Measurements from ENCODE around the gene TRIM9.

The TRIM9 gene

GRCh38 chr14:51094901-51095853 lies at the start of gene TRIM9:
TRIM9 (minus strand) TSS chr14:51095105; CDS start chr14:51094939, 166 bp downstream.
- DNase-seq = peak; percentile 96

GRCh38 chr14:51140856-51141255 lies 46.0 kb upstream of the TRIM9 start:
- no peak for DNase-seq

GRCh38 chr14:51140338-51140737 lies 45.4 kb upstream of the TRIM9 start:
- DNase-seq = no peak

- DNase-seq = no peak
Observed at GRCh38 chr14:51139121-51139681, 44.3 kb upstream of the TRIM9 start.

- no peak for DNase-seq
Observed at GRCh38 chr14:51138404-51139103, 43.6 kb upstream of the TRIM9 start.

GRCh38 chr14:51131516-51131915 lies 36.6 kb upstream of the TRIM9 start:
- no peak for DNase-seq

DNA sequence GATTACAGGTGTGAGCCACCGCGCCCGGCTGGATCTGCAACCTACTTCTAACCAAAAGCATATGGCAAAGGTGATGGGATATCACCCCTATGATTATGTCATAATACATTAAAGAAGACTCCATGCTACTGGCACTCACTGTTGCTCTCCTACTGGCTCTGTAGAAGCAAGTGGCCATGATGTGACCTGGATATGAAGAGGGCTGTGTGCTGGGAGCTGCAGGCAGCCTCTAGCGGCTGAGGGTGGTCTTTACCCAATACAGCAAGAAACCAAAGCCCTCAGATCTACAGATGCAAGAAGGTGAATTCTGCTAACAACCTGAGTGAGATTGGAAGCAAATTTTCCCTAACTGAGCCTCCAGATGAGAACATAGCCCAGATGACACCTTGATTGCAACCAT lies 34.2 kb upstream of the TRIM9 start:
- no peak for DNase-seq

GRCh38 chr14:51124029-51124428 lies 29.1 kb upstream of the TRIM9 start:
- no peak for DNase-seq

- no peak for DNase-seq
Observed at GRCh38 chr14:51121096-51121495, 26.2 kb upstream of the TRIM9 start.

DNA sequence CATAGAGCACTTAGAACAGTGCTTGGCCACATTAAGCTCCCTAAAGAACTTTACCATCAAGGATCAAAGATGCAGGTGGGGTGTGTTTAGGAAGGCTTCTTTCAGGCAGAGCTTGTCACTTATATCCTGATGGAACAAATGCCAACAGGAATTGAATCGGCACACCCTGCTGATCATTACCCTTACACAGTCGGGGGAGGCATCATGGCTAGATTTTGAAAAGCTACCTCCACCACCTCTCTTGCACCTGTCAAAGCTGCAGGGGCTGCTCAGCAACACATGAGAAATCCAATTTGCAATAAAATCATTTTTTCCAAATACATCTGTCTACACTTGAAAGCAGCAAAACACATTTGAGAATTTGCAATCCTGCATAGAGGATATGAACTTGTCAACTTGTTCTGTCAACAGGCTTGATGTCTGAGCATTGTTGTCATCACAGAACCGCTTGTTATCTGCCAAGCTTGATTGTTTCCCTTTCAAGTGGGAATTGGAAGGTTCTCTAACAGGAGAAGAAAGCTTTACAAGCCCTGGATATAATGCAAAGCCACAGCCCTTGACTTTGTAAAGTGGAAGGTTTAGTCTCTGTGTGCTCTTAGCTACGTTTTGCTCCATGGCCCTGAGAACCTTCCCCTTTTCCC lies 24.6 kb upstream of the TRIM9 start:
- no peak for DNase-seq

DNA sequence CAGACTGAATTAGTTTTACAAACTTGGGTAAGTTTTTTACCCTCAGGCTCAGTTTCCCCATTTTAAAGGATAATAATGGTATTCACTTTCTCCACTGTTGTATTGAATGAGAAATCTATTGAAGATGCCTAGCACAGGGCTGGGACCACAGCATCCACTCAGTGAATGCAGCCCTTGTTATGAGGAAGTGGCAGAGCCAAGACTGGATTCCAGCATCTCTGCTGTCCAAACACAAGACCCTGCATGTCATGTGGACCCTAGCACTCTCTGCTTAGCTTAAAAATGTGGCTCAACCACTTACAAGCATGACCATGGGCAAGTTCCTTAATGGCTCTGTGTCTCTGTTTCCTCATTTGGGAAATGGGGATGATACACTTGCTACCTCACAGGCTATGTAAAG lies 24.1 kb upstream of the TRIM9 start:
- DNase-seq = no peak

DNA sequence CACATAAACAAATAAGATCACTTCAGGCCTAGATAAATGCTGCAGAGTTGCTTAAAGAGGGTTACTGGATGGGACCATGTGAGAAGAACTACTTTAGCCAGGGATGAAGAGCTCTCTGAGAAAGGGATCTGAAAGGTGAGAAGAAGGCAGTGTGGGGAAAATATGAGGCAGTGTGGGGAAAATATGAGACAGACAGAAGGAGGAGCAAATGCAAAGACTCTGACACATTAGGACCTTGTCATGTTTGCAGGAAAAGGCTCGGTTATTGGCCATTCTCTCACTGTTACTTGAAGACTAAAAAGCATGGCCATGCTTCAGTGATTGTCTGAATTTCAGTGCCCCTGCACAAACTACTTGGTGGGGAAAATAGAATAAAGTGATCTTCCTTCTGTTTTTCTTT lies 22.7 kb upstream of the TRIM9 start:
- no peak for DNase-seq

- DNase-seq = no peak
Observed at GRCh38 chr14:51116682-51117081, 21.8 kb upstream of the TRIM9 start.

- DNase-seq = no peak
Observed at GRCh38 chr14:51109651-51110050, 14.7 kb upstream of the TRIM9 start.

GRCh38 chr14:51107801-51108200 lies 12.9 kb upstream of the TRIM9 start:
- DNase-seq = no peak

GRCh38 chr14:51104467-51104866 lies 9.6 kb upstream of the TRIM9 start:
- no peak for DNase-seq

DNA sequence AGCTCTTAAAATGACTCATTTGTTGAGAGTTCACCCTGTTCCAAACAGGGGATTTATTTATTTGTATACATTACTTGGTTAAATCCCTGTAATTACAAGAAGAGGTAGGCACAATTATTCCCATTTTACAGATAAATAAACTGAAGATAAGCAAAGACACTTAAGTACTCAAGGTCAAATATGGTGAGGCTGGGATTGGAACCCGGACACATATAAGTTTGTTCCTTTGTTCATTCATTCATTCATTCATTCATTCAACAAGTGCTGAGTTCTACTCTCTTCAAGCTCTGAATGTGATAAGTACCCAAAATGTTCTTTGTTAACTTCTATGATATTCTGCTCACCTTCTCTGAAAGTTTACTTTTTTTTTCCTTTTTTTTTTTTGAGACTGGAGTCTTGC lies 2.4 kb upstream of the TRIM9 start:
- no peak for DNase-seq

DNA sequence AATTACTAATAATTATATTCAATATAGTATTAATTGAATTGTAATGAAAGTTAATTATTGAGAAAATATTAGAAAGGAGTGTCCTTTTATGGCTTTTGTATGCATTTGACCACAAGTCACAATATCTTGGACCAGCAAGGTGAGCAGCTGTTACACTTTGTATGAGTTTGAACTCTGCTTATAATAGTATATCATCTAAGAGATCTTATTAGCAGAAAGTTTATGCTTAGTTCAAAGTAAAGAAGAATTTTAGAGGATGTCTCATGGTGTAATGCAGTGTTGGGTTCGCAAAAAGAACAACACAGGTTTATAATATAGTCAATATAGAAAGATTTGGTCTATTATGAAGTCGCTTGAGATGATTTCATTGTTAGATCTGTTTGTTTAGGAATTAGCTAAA lies 2.0 kb upstream of the TRIM9 start:
- DNase-seq = no peak

DNA sequence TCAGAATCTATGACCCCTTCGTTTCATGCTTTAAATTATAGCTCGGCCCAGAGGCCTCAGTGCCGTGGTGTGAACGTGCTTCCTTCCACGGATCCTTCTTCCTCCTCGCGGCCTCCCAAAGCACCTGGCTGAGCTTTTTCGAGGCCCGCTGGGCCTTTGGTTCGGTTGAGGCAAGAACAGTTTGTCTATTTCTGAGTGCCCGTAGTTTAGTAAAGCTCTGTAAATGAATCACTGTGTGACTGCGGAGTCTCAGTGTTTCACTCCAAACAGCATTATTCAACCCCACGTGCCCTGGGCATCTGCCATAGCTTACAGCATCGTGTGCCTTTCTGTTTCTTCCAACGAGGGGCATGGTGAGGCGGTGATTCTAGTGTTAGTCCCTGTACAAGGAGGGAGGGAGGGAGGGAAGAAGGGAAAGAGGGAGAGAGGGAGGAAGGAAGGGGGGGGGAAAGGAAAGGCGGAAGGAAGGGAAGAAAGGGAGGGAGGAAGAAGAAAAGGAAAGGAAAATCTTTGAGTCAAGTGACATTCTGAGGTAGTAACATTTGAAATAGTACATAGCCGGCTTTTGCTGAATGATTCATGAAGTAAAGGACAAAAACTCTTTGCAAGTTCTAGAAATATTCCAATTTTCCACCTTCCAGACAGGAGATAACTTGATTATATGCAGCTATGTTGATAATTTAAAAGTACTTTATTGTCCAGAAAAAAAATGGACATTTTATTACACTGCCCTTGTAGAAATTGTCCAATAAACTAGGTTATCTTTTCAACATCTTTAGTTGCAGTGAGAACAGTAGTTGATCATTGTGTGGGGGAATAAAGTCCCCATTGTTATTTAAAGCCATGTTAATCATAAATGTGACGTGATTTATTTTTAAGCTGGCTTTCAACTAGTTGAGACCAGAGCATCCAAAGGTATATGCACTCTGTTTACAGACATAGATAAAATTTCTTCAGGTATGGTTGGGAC lies 1.2 kb upstream of the TRIM9 start:
- peak; percentile 44 for DNase-seq

- peak; percentile 25 for DNase-seq
Observed at GRCh38 chr14:51094282-51094821, 553 bp downstream of the TRIM9 start.

DNA sequence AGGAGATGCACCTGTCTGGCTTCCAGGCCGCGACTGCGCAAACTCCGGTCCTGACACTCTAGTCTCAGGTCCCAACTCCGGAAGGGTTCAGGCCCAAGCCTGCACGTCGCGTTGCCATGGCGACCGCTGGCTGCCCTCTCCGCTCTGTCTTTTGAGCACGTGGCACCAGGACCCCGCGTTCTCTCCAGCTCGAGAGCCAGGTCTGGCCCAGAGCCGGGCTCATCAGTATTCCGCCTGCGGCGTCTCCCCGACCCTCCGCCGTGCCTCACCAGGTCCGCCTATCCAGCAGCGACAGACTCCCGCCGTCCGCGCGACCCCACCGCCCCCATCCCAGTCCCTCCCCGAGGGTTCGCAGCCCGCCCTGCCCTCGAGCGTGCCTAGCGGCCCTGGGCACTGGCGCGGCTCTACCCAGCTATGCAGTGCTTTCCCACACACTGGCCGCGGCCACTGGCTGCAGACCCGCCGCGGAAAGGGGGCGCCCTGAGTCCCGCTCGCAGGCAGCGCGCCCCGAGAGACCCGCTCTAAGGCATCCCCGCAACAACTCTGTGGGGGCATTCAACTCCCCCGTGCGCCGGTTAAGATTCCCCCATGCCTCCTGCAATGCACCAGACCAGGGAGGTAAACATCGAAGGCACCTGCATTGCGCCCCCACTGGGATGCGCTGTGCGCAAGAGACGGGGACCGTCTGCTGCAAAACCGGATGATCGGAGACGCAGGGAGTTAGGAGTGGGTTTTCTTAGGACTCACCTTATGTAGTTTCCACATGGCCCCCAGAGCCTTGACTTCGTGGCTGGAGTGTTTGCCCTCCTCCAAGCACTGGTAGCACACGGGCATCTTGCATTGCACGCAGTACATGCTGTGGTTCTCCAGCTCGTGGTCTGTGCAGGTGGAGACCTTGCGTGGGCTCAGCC lies 1.3 kb downstream of the TRIM9 start:
- peak; percentile 27 for DNase-seq

Measured in right hindlimb (tissue), 1 donor.